H1 (cell line): ENCODE data around the gene RBM34. TPM values are rescaled to one million over a fixed set of nuclear protein-coding genes. Genes with fewer than 3 reads are reported as not detected.

ENCODE experiments used
- TCF12 ChIP-seq: IDR thresholded peaks from 2 replicates; pipeline ENCODE4 v1.6.1; 2011; ENCODE audit warnings: low read depth, mild to moderate bottlenecking, low read length
- polyA plus RNA-seq, 7 experiments: library from polyadenylated mRNA; depleted of rRNA in 3 of 7; stranded (reverse) in 5 of 7; unstranded in 2 of 7; fragments of >200 nt in 5 of 7; fragments of 200-250 nt in 2 of 7; gene quantifications; 1 replicate in 5 of 7; 2 replicates in 1 of 7; 4 replicates in 1 of 7; pipeline versions ENCODE4 v1.2.1 to v1.2.3, GENCODE V29; 2011 to 2013; ENCODE audit warnings: missing spikeins in 2 of 7, mixed read lengths in 2 of 7
- total RNA-seq: library from RNA; stranded (reverse); fragmentation: NEBNext Ultra II Directional; extraction: Animal tissue kit (Norgen Biotek cat#: 25700); gene quantifications from 2 replicates; pipeline ENCODE4 v1.2.1, GENCODE V29; 2021

Gene RBM34
- total and polyA plus RNA-seq, 2 of the 8 experiments (the other 6 are each of a cell fraction or from before 2014, with no cell fraction given): 18.8 to 108 TPM

DNA sequence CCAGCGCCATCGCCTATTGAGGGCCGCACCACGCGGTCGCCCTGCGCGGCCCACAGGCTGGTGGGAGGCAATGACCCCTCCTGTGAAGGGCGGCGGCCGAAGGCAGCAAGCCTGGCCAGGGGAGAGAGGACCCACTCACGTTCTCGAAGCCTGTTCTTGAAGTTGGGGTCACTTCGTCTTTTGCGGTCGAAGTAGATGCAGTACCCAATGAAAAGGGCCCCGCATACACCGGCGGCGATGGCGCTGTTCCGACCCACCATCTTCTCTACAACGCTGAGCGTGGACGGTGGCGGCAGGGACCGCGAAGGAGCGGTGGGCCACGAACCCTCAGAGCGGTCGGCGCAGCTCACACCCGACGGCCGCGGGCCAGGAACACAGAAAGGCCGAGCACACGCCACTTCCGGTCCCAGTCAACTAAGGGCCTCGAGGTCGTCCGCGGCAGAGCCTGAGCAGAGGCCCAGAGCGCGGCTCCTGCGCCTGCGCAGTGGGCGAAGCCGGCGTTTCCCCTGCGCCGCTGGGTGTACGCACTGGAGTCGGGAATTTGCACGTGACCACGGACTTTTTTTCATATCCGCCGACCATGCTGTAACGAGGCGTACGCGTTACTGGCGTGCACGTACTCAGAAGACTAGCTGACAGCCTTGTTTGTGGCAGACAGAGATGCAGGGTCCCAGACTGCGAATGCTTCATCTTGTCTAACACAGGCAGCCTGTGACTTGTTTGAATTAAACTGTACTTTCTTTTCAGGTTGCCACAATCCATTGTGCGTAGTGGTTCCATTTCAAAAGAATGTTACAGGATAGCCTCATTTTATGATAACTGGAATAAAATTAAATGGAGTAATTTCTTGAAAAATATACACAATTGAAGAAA, 32.4 kb downstream of the RBM34 start, which contains the start of gene TOMM20 (continued):
- no peak for TF ChIP-seq TCF12
